OCI-LY3 (cell line): Measurements from ENCODE around the gene ATRX.

Source experiments
- H2AFZ ChIP-seq: fragments of 200-600, 300-600 bp; shearing (Covaris generic); 2 replicates; pipeline ENCODE4 v1.6.0; 2014; ENCODE audit warnings: antibody characterized with exemption, low read depth, low read length
- H3K27ac ChIP-seq: fragments of 200-600, 300-600 bp; sonication (generic); 2 replicates; pipeline ENCODE4 v1.5.1; 2014; ENCODE audit warnings: mild to moderate bottlenecking, low read length, moderate library complexity, mixed read lengths
- H3K27me3 ChIP-seq: fragments of 200-600, 300-600 bp; sonication (generic); 2 replicates; pipeline ENCODE4 v1.6.1; 2014; ENCODE audit warnings: low read depth, low read length, mixed read lengths
- H3K36me3 ChIP-seq: fragments of 200-600, 300-600 bp; sonication (generic); replicated peaks from 2 replicates; pipeline ENCODE3; 2014; ENCODE audit warnings: low read depth, low read length, mixed read lengths
- H3K4me1 ChIP-seq: fragments of 300-600, 200-600 bp; sonication (generic); 2 replicates; pipeline ENCODE4 v1.6.1; 2014; ENCODE audit warnings: low read length, mixed read lengths
- H3K4me2 ChIP-seq: fragments of 200-600, 300-600 bp; sonication (generic); 2 replicates; pipeline ENCODE4 v1.6.1; 2014; ENCODE audit warnings: low read length, mixed read lengths
- H3K4me3 ChIP-seq: fragments of 300-600, 200-600 bp; sonication (generic); 2 replicates; pipeline ENCODE4 v1.5.1; 2014; ENCODE audit warnings: antibody characterized with exemption, mild to moderate bottlenecking, low read length, moderate library complexity
- H3K79me2 ChIP-seq: fragments of 300-600, 200-600 bp; shearing (Covaris generic); 2 replicates; pipeline ENCODE4 v1.6.1; 2014; ENCODE audit warnings: mild to moderate bottlenecking, low read length, mixed read lengths
- H3K9ac ChIP-seq: fragments of 300-600, 200-600 bp; shearing (Covaris generic); 2 replicates; pipeline ENCODE4 v1.6.0; 2014; ENCODE audit warnings: mild to moderate bottlenecking, low read length, moderate library complexity
- H3K9me3 ChIP-seq: fragments of 200-600, 300-600 bp; shearing (Covaris generic); 2 replicates; pipeline ENCODE4 v1.6.1; 2014; ENCODE audit warnings: low read length, mixed read lengths; ENCODE audit not compliant: insufficient read depth
- H4K20me1 ChIP-seq: fragments of 200-600, 300-600 bp; sonication (generic); 2 replicates; pipeline ENCODE4 v1.6.1; 2016; ENCODE audit warnings: low read length, mixed read lengths; ENCODE audit not compliant: insufficient read depth
- CTCF ChIP-seq: fragments of 200-600, 300-600 bp; sonication (generic); IDR thresholded peaks from 2 replicates; pipeline ENCODE4 v1.5.1; 2014; ENCODE audit warnings: antibody characterized with exemption, low read length, low read depth
- EZH2phosphoT487 ChIP-seq: fragments of 200-600 bp; shearing (Covaris generic); IDR thresholded peaks from 2 replicates; pipeline ENCODE4 v1.6.1; 2018; ENCODE audit warnings: antibody characterized with exemption, mixed run types, low read depth

Gene ATRX

GRCh38 chrX:77788050-77788449 is 2.0 kb upstream of the ATRX start:
- peak overlapping the region; percentile 31; the same call in 1 of the 2 replicates for H2AFZ ChIP-seq
- no peak overlapping the region for H3K27ac ChIP-seq
- H3K4me2 ChIP-seq = peak overlapping the region; percentile 87

GRCh38 chrX:77786365-77786680 is 307 bp upstream of the ATRX start:
- TF ChIP-seq EZH2phosphoT487 = no peak
- TF ChIP-seq CTCF = no peak
- Histone ChIP-seq H3K4me1 (peaks cover 23% of the 10 kb centered on the region), H3K79me2 (peaks cover 53% of the 10 kb centered on the region), H3K36me3 (peaks cover 4% of the 10 kb centered on the region), H4K20me1 (peaks cover 37% of the 10 kb centered on the region), H3K27ac (peak overlapping the region; percentile 88), H3K4me3 (peak overlapping the region; percentile 98), H2AFZ (peak overlapping the region; percentile 91), H3K9me3 (no peaks in the 10 kb centered on the region), H3K4me2 (peak overlapping the region; percentile 87), H3K9ac (peak overlapping the region; percentile 99), H3K27me3 (no peaks in the 10 kb centered on the region)

More at GRCh38 chrX:77788050-77788449, 2.0 kb upstream of the ATRX start:
- Histone ChIP-seq H3K36me3 (peaks cover 4% of the 10 kb centered on the region), H3K9ac (0 out of 2 replicates have a peak overlapping the region, but pooled peaks have one; percentile 19), H3K9me3 (no peaks in the 10 kb centered on the region), H3K27me3 (no peaks in the 10 kb centered on the region), H4K20me1 (peaks cover 21% of the 10 kb centered on the region), H3K4me3 (peak overlapping the region; percentile 57), H3K79me2 (peaks cover 35% of the 10 kb centered on the region), H3K4me1 (peaks cover 23% of the 10 kb centered on the region)
- TF ChIP-seq CTCF (no peak), EZH2phosphoT487 (no peak)

- H3K4me1 ChIP-seq = peaks cover 20% of the 10 kb centered on the region
- no peak overlapping the region for H3K4me3 ChIP-seq
- no peaks in the 10 kb centered on the region for H3K27me3 ChIP-seq
- H4K20me1 ChIP-seq = peaks cover 89% of the 10 kb centered on the region
- H3K4me2 ChIP-seq = no peak overlapping the region
- no peak overlapping the region for H3K9ac ChIP-seq
- H3K9me3 ChIP-seq = no peaks in the 10 kb centered on the region
- H2AFZ ChIP-seq = no peak overlapping the region
- H3K27ac ChIP-seq = no peak overlapping the region
- TF ChIP-seq EZH2phosphoT487 (no peak), CTCF (no peak)
- H3K79me2 ChIP-seq = peaks cover 100% of the 10 kb centered on the region
- peaks cover 8% of the 10 kb centered on the region for H3K36me3 ChIP-seq
These were observed 6.3 kb downstream of the ATRX start for GRCh38 chrX:77779695-77780094.

GRCh38 chrX:77776659-77777058 is 9.4 kb downstream of the ATRX start:
- H3K36me3 ChIP-seq = peaks cover 4% of the 10 kb centered on the region
- H3K9ac ChIP-seq = no peak overlapping the region
- H3K4me3 ChIP-seq = no peak overlapping the region
- TF ChIP-seq EZH2phosphoT487 (no peak), CTCF (no peak)
- H2AFZ ChIP-seq = no peak overlapping the region
- peaks cover 91% of the 10 kb centered on the region for H4K20me1 ChIP-seq
- H3K27ac ChIP-seq = no peak overlapping the region
- no peak overlapping the region for H3K4me2 ChIP-seq
- H3K27me3 ChIP-seq = no peaks in the 10 kb centered on the region
- H3K4me1 ChIP-seq = peaks cover 9% of the 10 kb centered on the region
- no peaks in the 10 kb centered on the region for H3K9me3 ChIP-seq
- H3K79me2 ChIP-seq = peaks cover 100% of the 10 kb centered on the region
